WTC11 (cell line): ENCODE measurements around the gene IFIH1. TPM values are rescaled to one million over a fixed set of nuclear protein-coding genes. Genes with fewer than 3 reads are reported as not detected.
A peak's percentile ranks its signal among the peaks of the same experiment; 100 is the strongest.

Experiments
- ATAC-seq: fragments of 200-7000 bp; cut with Tn5 transposase; 2 replicates; pipeline ENCODE4 v1.10.0; 2021; ENCODE audit warnings: mild to moderate bottlenecking, moderate library complexity
- Bru-seq: library from RNA; stranded (reverse); fragments of 400-500 nt; gene quantifications from one replicate; lab custom pipeline; 2021; lab: Mats Ljungman, UMichigan
- CTCF ChIA-PET: fragments of 300-600 bp; sonication (Branson Sonifier 250); formaldehyde crosslinking; loops from one replicate; lab custom pipeline; 2021; ENCODE audit warnings: antibody characterized with exemption; lab: Charles Lee
- POLR2A ChIA-PET: fragments of 350-600 bp; sonication (Branson Sonifier 250); formaldehyde crosslinking; loops from one replicate; lab custom pipeline; 2021; ENCODE audit warnings: antibody characterized with exemption; lab: Charles Lee
- DNase-seq: peaks from one replicate; pipeline ENCODE4 v3.0.0; 2021; ENCODE audit warnings: low spot score
- H3K27ac Mint-ChIP-seq: 2 replicates; pipeline ENCODE4 v1.8.0; 2021; ENCODE audit warnings: mixed read lengths
- H3K27me3 Mint-ChIP-seq: 2 replicates; pipeline ENCODE4 v1.8.0; 2021; ENCODE audit warnings: low read depth, mild to moderate bottlenecking, moderate library complexity, mixed read lengths
- H3K36me3 Mint-ChIP-seq: 2 replicates; pipeline ENCODE4 v1.8.0; 2021; ENCODE audit warnings: mixed read lengths
- H3K4me1 Mint-ChIP-seq: 2 replicates; pipeline ENCODE4 v1.8.0; 2022; ENCODE audit warnings: mixed read lengths
- H3K4me3 Mint-ChIP-seq: 2 replicates; pipeline ENCODE4 v1.8.0; 2021; ENCODE audit warnings: mild to moderate bottlenecking, moderate library complexity, mixed read lengths
- H3K9me3 Mint-ChIP-seq: 2 replicates; pipeline ENCODE4 v1.8.0; 2021; ENCODE audit warnings: mixed read lengths
- CREM ChIP-seq: sonication (generic); formaldehyde crosslinking; IDR thresholded peaks from 2 replicates; pipeline ENCODE4 v1.8.1; 2022; ENCODE audit warnings: mild to moderate bottlenecking, missing genetic modification reagents, moderate library complexity
- FOXK1 ChIP-seq: sonication (generic); formaldehyde crosslinking; IDR thresholded peaks from 2 replicates; pipeline ENCODE4 v1.8.0; 2022; ENCODE audit warnings: mild to moderate bottlenecking, moderate library complexity, missing genetic modification reagents
- FOXP1 ChIP-seq: sonication (generic); formaldehyde crosslinking; IDR thresholded peaks from 2 replicates; pipeline ENCODE4 v1.8.0; 2022; ENCODE audit warnings: missing genetic modification reagents, mild to moderate bottlenecking, moderate library complexity, borderline replicate concordance
- HMGA2 ChIP-seq: fragments of 250-450 bp; sonication (Bioruptor Pico); IDR thresholded peaks from 2 replicates; pipeline ENCODE4 v1.4.0; 2021; ENCODE audit warnings: mild to moderate bottlenecking, moderate library complexity
- IRF2 ChIP-seq: sonication (generic); formaldehyde crosslinking; IDR thresholded peaks from 2 replicates; pipeline ENCODE4 v1.8.0; 2022; ENCODE audit warnings: low read depth, missing genetic modification reagents, borderline replicate concordance
- NFYB ChIP-seq: sonication (generic); formaldehyde crosslinking; conservative IDR thresholded peaks from 2 replicates; pipeline ENCODE4 v1.8.0; 2022; ENCODE audit warnings: low read depth, missing genetic modification reagents
- NR2C2 ChIP-seq: sonication (generic); formaldehyde crosslinking; IDR thresholded peaks from 2 replicates; pipeline ENCODE4 v1.8.0; 2022; ENCODE audit warnings: mild to moderate bottlenecking, missing genetic modification reagents
- NR3C1 ChIP-seq: sonication (generic); formaldehyde crosslinking; conservative IDR thresholded peaks from 2 replicates; pipeline ENCODE4 v1.8.1; 2023; ENCODE audit warnings: low read depth, mild to moderate bottlenecking, missing genetic modification reagents
- PRRX2 ChIP-seq: fragments of 250-450 bp; sonication (Bioruptor Pico); IDR thresholded peaks from 2 replicates; pipeline ENCODE4 v1.8.0; 2021; ENCODE audit warnings: mild to moderate bottlenecking
- RORB ChIP-seq: fragments of 250-450 bp; sonication (Bioruptor Pico); IDR thresholded peaks from 2 replicates; pipeline ENCODE4 v1.9.0; 2021; ENCODE audit warnings: mild to moderate bottlenecking
- TP53 ChIP-seq: sonication (generic); formaldehyde crosslinking; IDR thresholded peaks from 2 replicates; pipeline ENCODE4 v1.8.1; 2023; ENCODE audit warnings: mild to moderate bottlenecking, missing genetic modification reagents
- long read RNA-seq, 3 experiments: library from RNA in 1 of 3; library from capped mRNA in 1 of 3; library from polyadenylated mRNA in 1 of 3; unstranded in 2 of 3; stranded (forward) in 1 of 3; transcript quantifications; one replicate each; pipeline ENCODE4 v2.0.0, GENCODE V29; 2021
- total RNA-seq: library from RNA; stranded (reverse); gene quantifications from 3 replicates; pipeline ENCODE4 v1.2.3, GENCODE V29; 2021
- TF ChIP-seq, protein P1 (sequence below): fragments of 250-450 bp; sonication (Bioruptor Pico); IDR thresholded peaks from 2 replicates; pipeline ENCODE4 v2.1.2; 2022; ENCODE audit warnings: mild to moderate bottlenecking, moderate library complexity
- TF ChIP-seq, protein P2 (sequence below): sonication (generic); formaldehyde crosslinking; IDR thresholded peaks from 2 replicates; pipeline ENCODE4 v1.8.1; 2023; ENCODE audit warnings: mild to moderate bottlenecking, moderate library complexity, missing genetic modification reagents
- TF ChIP-seq, protein P3 (sequence below): fragments of 250-450 bp; sonication (Bioruptor Pico); IDR thresholded peaks from 2 replicates; pipeline ENCODE4 v1.9.0; 2021; ENCODE audit warnings: mild to moderate bottlenecking, borderline replicate concordance
- TF ChIP-seq, protein P4 (sequence below): sonication (generic); formaldehyde crosslinking; IDR thresholded peaks from 2 replicates; pipeline ENCODE4 v1.8.0; 2022; ENCODE audit warnings: mild to moderate bottlenecking, missing genetic modification reagents
- TF ChIP-seq, protein P5 (sequence below): fragments of 250-450 bp; sonication (Bioruptor Pico); conservative IDR thresholded peaks from 2 replicates; pipeline ENCODE4 v1.9.0; 2021; ENCODE audit warnings: mild to moderate bottlenecking
- TF ChIP-seq, protein P6 (sequence below): sonication (generic); formaldehyde crosslinking; conservative IDR thresholded peaks from 2 replicates; pipeline ENCODE4 v1.8.1; 2023; ENCODE audit warnings: mild to moderate bottlenecking, low read depth, missing genetic modification reagents, moderate library complexity

Gene IFIH1
- total RNA-seq (1.3 to 2.3 TPM (median 2.1 TPM) in 3 replicates), Bru-seq, nascent RNA (percentile 36 among the genes with signal in this experiment)
- long read RNA-seq, experiment 1, partial matches to known transcripts = 0 of 5 reads
- long read RNA-seq, experiment 1, other reads (novel, unspliced or antisense) = 1 of 5 reads
- long read RNA-seq, experiment 2, transcript IFIH1-207 (16 exons, 3,544 nt) = major isoform, 5 of 5 reads
- long read RNA-seq, experiment 2, partial matches to known transcripts = 0 of 5 reads
- long read RNA-seq, experiment 2, other reads (novel, unspliced or antisense) = 0 of 5 reads
- long read RNA-seq, experiment 3 = 0 reads

DNA sequence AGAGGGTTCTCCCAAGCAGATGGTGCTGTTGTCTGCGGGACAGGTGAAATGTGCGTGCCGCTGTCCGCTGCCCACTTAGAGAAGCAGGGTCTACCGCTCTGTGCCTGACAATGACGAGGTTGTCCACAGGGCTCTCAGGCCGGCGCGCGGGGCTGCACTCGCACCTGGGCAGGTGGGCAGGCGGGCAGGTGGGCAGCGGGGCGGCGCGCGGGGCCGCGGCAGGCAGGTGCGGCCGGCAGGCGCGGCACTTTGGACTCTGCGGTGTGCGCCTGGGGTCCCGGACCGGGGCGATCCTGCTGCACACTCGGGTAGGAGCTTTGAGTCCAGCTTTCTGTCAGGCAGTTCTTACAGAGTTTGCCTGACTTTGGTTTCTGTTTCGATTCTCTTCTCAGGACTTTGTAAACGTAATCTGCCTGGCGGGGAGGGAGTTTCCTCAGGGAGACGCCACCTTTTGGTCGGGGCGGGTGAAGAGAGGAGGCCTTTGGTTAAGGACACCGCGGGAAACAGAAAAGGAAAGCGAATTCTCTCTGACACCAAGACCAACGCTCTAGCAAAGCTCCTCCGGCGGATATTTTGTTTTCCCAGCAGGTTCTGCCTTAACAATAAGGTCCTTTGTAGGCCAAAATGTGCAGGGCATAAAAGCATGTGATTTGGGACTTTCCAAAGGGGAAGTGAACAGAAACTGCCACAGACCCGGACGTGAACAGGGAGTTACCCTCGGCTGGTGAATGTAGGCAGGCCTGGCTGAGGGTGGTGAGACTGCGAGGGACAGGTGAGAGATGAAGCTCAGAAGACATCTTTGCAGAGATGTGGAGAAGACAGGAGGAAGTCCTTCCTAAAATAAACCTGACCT lies at the start of gene IFIH1:
Gene IFIH1 (minus strand): TSS at position 357 of the 853 bp plus-strand sequence. CDS start 377 bp downstream, outside the sequence.
- peak within 1 kb of the TSS; percentile 50; the same call in 1 of the 2 replicates for H3K27ac Mint-ChIP-seq
- H3K27me3 Mint-ChIP-seq = peaks cover 21% of the 10 kb centered on the region
- no peaks in the 10 kb centered on the region for H3K36me3 Mint-ChIP-seq
- peaks cover 6% of the 10 kb centered on the region; the same call in 1 of the 2 replicates for H3K9me3 Mint-ChIP-seq
- ChIA-PET CTCF (interaction anchor here (0.5 to 2.6 kb wide), 11 partner anchors 9 to 376 kb away, joined by 3 to 20 read pairs (median 4); no protein-coding TSS in a partner anchor), POLR2A (no interaction called here)
- DNase-seq = peak; percentile 70
- peak within 1 kb of the TSS; percentile 82 for H3K4me3 Mint-ChIP-seq
- peaks cover 23% of the 10 kb centered on the region for H3K4me1 Mint-ChIP-seq
- TF ChIP-seq, protein P1, sequence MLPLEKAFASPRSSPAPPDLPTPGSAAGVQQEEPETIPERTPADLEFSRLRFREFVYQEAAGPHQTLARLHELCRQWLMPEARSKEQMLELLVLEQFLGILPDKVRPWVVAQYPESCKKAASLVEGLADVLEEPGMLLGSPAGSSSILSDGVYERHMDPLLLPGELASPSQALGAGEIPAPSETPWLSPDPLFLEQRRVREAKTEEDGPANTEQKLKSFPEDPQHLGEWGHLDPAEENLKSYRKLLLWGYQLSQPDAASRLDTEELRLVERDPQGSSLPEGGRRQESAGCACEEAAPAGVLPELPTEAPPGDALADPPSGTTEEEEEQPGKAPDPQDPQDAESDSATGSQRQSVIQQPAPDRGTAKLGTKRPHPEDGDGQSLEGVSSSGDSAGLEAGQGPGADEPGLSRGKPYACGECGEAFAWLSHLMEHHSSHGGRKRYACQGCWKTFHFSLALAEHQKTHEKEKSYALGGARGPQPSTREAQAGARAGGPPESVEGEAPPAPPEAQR = no peak
- TF ChIP-seq, protein P2, sequence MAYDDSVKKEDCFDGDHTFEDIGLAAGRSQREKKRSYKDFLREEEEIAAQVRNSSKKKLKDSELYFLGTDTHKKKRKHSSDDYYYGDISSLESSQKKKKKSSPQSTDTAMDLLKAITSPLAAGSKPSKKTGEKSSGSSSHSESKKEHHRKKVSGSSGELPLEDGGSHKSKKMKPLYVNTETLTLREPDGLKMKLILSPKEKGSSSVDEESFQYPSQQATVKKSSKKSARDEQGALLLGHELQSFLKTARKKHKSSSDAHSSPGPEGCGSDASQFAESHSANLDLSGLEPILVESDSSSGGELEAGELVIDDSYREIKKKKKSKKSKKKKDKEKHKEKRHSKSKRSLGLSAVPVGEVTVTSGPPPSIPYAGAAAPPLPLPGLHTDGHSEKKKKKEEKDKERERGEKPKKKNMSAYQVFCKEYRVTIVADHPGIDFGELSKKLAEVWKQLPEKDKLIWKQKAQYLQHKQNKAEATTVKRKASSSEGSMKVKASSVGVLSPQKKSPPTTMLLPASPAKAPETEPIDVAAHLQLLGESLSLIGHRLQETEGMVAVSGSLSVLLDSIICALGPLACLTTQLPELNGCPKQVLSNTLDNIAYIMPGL = 0 out of 2 replicates have a peak, but pooled peaks have one; percentile 2
- TF ChIP-seq FOXP1 (CRISPR knock-in tag) (peak; percentile 72; the same call in 1 of the 2 replicates), CREM (0 out of 2 replicates have a peak, but pooled peaks have one; percentile 28), FOXK1 (CRISPR knock-in tag) (0 out of 2 replicates have a peak, but pooled peaks have one; percentile 13), NFYB (CRISPR knock-in tag) (0 out of 2 replicates have a peak, but pooled peaks have one; percentile 19)
- TF ChIP-seq, protein P3, sequence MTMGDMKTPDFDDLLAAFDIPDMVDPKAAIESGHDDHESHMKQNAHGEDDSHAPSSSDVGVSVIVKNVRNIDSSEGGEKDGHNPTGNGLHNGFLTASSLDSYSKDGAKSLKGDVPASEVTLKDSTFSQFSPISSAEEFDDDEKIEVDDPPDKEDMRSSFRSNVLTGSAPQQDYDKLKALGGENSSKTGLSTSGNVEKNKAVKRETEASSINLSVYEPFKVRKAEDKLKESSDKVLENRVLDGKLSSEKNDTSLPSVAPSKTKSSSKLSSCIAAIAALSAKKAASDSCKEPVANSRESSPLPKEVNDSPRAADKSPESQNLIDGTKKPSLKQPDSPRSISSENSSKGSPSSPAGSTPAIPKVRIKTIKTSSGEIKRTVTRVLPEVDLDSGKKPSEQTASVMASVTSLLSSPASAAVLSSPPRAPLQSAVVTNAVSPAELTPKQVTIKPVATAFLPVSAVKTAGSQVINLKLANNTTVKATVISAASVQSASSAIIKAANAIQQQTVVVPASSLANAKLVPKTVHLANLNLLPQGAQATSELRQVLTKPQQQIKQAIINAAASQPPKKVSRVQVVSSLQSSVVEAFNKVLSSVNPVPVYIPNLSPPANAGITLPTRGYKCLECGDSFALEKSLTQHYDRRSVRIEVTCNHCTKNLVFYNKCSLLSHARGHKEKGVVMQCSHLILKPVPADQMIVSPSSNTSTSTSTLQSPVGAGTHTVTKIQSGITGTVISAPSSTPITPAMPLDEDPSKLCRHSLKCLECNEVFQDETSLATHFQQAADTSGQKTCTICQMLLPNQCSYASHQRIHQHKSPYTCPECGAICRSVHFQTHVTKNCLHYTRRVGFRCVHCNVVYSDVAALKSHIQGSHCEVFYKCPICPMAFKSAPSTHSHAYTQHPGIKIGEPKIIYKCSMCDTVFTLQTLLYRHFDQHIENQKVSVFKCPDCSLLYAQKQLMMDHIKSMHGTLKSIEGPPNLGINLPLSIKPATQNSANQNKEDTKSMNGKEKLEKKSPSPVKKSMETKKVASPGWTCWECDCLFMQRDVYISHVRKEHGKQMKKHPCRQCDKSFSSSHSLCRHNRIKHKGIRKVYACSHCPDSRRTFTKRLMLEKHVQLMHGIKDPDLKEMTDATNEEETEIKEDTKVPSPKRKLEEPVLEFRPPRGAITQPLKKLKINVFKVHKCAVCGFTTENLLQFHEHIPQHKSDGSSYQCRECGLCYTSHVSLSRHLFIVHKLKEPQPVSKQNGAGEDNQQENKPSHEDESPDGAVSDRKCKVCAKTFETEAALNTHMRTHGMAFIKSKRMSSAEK (CRISPR knock-in tag) = no peak
- TF ChIP-seq, protein P4, sequence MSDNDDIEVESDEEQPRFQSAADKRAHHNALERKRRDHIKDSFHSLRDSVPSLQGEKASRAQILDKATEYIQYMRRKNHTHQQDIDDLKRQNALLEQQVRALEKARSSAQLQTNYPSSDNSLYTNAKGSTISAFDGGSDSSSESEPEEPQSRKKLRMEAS (CRISPR knock-in tag) = 0 out of 2 replicates have a peak, but pooled peaks have one; percentile 39
- TF ChIP-seq, all 79 proteins: peak for 6
- peak; percentile 87 for ATAC-seq

DNA sequence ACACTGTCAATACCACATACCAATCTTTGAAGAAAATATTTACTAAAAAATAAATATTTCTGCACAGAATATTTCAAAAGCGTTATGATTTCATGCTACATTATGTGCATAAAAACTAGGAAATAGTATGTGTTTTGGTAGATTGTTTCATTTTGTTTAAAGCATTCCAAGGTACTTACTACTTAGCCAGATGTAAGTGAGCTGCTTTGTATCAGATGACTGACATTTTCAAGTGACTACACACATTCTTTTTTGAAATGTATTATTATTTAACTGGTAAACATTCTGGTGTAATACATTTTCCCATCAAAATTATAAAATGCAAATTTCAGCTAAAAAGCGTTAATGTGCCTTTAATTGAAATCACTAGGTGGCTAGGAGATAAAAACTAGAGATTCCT lies 46.9 kb upstream of the IFIH1 start:
- no peaks in the 10 kb centered on the region for H3K9me3 Mint-ChIP-seq
- TF ChIP-seq RORB (CRISPR knock-in tag) = no peak
- TF ChIP-seq NR2C2 (CRISPR knock-in tag) = no peak
- TF ChIP-seq, protein P5, sequence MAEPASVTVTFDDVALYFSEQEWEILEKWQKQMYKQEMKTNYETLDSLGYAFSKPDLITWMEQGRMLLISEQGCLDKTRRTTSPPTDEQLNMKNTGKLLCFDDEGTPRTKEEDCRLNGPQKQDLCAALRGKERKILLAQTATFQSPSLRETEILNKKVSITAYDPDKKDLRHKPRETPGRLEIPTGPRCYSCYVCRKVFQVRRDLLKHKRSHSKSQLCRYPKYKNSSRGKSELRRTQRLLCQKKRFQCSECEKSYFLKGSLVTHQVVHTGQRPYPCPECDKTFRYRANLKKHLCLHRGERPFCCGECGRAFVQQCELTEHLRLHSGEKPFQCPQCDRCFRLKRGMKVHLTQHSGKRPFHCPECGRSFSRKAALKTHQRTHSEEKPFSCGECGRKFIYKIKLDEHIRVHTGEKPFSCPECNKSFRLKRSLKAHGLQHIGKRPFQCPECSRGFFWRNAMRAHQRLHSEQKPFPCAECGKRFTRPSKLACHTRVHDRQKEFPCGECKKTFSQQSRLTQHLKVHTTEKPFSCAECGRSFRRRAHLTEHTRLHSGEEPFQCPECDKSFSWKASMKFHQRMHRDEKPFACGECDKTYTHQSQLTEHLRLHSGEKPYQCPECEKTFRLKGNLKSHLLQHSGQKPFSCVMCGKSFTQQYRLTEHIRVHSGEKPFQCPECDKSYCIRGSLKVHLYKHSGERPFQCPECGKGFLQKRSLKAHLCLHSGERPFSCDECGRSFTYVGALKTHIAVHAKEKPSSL (CRISPR knock-in tag) = no peak
- TF ChIP-seq, protein P6, sequence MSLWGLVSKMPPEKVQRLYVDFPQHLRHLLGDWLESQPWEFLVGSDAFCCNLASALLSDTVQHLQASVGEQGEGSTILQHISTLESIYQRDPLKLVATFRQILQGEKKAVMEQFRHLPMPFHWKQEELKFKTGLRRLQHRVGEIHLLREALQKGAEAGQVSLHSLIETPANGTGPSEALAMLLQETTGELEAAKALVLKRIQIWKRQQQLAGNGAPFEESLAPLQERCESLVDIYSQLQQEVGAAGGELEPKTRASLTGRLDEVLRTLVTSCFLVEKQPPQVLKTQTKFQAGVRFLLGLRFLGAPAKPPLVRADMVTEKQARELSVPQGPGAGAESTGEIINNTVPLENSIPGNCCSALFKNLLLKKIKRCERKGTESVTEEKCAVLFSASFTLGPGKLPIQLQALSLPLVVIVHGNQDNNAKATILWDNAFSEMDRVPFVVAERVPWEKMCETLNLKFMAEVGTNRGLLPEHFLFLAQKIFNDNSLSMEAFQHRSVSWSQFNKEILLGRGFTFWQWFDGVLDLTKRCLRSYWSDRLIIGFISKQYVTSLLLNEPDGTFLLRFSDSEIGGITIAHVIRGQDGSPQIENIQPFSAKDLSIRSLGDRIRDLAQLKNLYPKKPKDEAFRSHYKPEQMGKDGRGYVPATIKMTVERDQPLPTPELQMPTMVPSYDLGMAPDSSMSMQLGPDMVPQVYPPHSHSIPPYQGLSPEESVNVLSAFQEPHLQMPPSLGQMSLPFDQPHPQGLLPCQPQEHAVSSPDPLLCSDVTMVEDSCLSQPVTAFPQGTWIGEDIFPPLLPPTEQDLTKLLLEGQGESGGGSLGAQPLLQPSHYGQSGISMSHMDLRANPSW (CRISPR knock-in tag) = no peak
- TF ChIP-seq TP53 = no peak
- TF ChIP-seq NR3C1 (CRISPR knock-in tag) = no peak
- TF ChIP-seq HMGA2 (CRISPR knock-in tag) = no peak
- TF ChIP-seq IRF2 (CRISPR knock-in tag) = no peak
- TF ChIP-seq PRRX2 = no peak
- H3K36me3 Mint-ChIP-seq = no peaks in the 10 kb centered on the region
- no peak overlapping the region for H3K27ac Mint-ChIP-seq
- CTCF ChIA-PET = no interaction called here
- peaks cover 6% of the 10 kb centered on the region for H3K4me1 Mint-ChIP-seq
- H3K4me3 Mint-ChIP-seq = no peak overlapping the region
- DNase-seq (no peak), ATAC-seq (no peak)
- POLR2A ChIA-PET = no interaction called here
- H3K27me3 Mint-ChIP-seq = no peaks in the 10 kb centered on the region
